Activated CD4-positive, alpha-beta memory T cell treated with anti-CD3 and anti-CD28 coated beads, Interleukin-2, amount 10 ng/mL, durations not matched to agents 7 days and 5 days (primary cell): Measurements from ENCODE around the gene RPF1. TPM values are rescaled to one million over a fixed set of nuclear protein-coding genes. Genes with fewer than 3 reads are reported as not detected.

Experiments
- CTCF ChIA-PET: fragments of 350-600 bp; sonication (Branson Sonifier 250); formaldehyde crosslinking; loops from one replicate; lab custom pipeline; 2021; ENCODE audit warnings: antibody characterized with exemption, inconsistent platforms; lab: Charles Lee
- POLR2A ChIA-PET: fragments of 350-600 bp; sonication (Branson Sonifier 250); formaldehyde crosslinking; loops from one replicate; lab custom pipeline; 2021; ENCODE audit warnings: antibody characterized with exemption; lab: Charles Lee
- DNase-seq: peaks from one replicate; pipeline ENCODE4 v3.0.0-alpha.2; 2020
- H3K27ac Mint-ChIP-seq: one replicate; pipeline ENCODE4 v1.8.0; 2021; ENCODE audit warnings: mild to moderate bottlenecking, mixed read lengths
- H3K27me3 Mint-ChIP-seq: one replicate; pipeline ENCODE4 v1.8.0; 2021; ENCODE audit warnings: mixed read lengths
- H3K36me3 Mint-ChIP-seq: one replicate; pipeline ENCODE4 v1.8.0; 2021; ENCODE audit warnings: low read depth, mixed read lengths
- H3K4me1 Mint-ChIP-seq: one replicate; pipeline ENCODE4 v1.8.0; 2021; ENCODE audit warnings: mixed read lengths
- H3K4me3 Mint-ChIP-seq: one replicate; pipeline ENCODE4 v1.8.0; 2021; ENCODE audit warnings: mild to moderate bottlenecking, mixed read lengths
- H3K9me3 Mint-ChIP-seq: one replicate; pipeline ENCODE4 v1.8.0; 2021; ENCODE audit warnings: mixed read lengths
- total RNA-seq, 2 experiments: library from RNA; stranded (reverse); gene quantifications; one replicate each; pipeline ENCODE4 v1.2.3, GENCODE V29; 2021

RPF1 gene
- total RNA-seq, 2 experiments from 2014 or later: 37.8 to 39.7 TPM

- ChIA-PET CTCF (interaction anchor here (0.7 to 1.4 kb wide), 4 partner anchors 10 to 272 kb away, joined by 3 to 5 read pairs (median 4); no protein-coding TSS in a partner anchor), POLR2A (interaction anchor here (2.5 kb wide), 1 partner anchor 63 kb away, joined by 21 read pairs; the partner anchor contains the start of gene CTBS)
- DNase-seq: no peak
- Mint-ChIP-seq H3K27ac (no peak overlapping the region), H3K4me1 (peaks cover 9% of the 10 kb centered on the region), H3K27me3 (no peaks in the 10 kb centered on the region), H3K9me3 (peaks cover 14% of the 10 kb centered on the region), H3K4me3 (no peak overlapping the region), H3K36me3 (peaks cover 32% of the 10 kb centered on the region)
Measured at GRCh38 chr1:84510668-84511067, 31.6 kb downstream of the RPF1 start.

DNA sequence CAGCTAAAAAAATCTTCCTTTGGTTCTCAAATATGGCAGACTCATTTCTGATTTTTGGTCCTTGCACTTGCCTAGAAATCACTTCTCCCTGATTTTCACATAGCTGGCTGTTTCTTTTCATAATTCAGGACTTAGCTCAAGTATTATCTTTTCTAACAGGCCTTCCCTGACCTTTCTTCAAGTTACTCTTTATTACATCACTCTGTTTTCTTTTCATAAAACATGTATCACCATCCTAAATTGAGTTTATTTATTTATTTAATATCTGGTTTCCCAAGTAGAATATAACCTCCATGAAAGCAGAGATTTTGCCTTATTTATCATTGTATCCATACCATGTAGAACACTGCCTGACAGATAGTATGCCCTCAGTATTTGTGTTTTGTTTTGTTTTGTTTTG is 45.5 kb downstream of the RPF1 start:
- no peak for DNase-seq
- H3K27me3 Mint-ChIP-seq: no peaks in the 10 kb centered on the region
- CTCF ChIA-PET: no interaction called here
- H3K27ac Mint-ChIP-seq: no peak overlapping the region
- POLR2A ChIA-PET: no interaction called here
- no peak overlapping the region for H3K4me3 Mint-ChIP-seq
- no peaks in the 10 kb centered on the region for H3K9me3 Mint-ChIP-seq
- H3K36me3 Mint-ChIP-seq: peaks cover 3% of the 10 kb centered on the region
- no peaks in the 10 kb centered on the region for H3K4me1 Mint-ChIP-seq

- Mint-ChIP-seq H3K27me3 (no peaks in the 10 kb centered on the region), H3K4me3 (no peak overlapping the region), H3K4me1 (no peaks in the 10 kb centered on the region), H3K27ac (no peak overlapping the region), H3K9me3 (no peaks in the 10 kb centered on the region), H3K36me3 (peaks cover 3% of the 10 kb centered on the region)
- no peak for DNase-seq
- CTCF ChIA-PET: no interaction called here
- POLR2A ChIA-PET: interaction anchor here (2.7 kb wide), 1 partner anchor 20 kb away, joined by 8 read pairs; the partner anchor contains the start of genes GNG5 and SPATA1
Measured at GRCh38 chr1:84525779-84526178, 46.7 kb downstream of the RPF1 start.

DNA sequence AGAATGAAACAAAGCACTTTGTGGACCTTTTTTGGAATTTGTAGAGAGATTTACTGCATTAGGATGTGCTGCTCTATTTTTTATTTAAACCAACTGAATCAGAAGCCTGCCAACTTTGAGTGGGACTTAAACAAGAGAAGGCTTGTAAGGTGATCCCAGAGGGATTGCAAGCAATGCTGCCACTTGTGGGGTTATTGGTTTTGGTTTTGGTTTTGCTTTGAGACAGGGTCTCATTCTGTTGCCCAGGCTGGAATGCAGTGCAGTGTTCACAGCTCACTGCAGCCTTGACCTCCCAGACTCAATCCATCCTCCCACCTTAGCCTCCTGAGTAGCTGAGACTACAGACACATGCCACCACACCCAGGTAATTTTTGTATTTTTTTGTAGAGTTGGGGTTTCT is 59.5 kb downstream of the RPF1 start:
- ChIA-PET CTCF (interaction anchor here (1.2 kb wide), 1 partner anchor 97 kb away, joined by 3 read pairs; no protein-coding TSS in a partner anchor), POLR2A (no interaction called here)
- Mint-ChIP-seq H3K27ac (no peak overlapping the region), H3K36me3 (peaks cover 31% of the 10 kb centered on the region), H3K4me1 (peaks cover 25% of the 10 kb centered on the region), H3K9me3 (no peaks in the 10 kb centered on the region), H3K4me3 (no peak overlapping the region), H3K27me3 (no peaks in the 10 kb centered on the region)
- no peak for DNase-seq

DNA sequence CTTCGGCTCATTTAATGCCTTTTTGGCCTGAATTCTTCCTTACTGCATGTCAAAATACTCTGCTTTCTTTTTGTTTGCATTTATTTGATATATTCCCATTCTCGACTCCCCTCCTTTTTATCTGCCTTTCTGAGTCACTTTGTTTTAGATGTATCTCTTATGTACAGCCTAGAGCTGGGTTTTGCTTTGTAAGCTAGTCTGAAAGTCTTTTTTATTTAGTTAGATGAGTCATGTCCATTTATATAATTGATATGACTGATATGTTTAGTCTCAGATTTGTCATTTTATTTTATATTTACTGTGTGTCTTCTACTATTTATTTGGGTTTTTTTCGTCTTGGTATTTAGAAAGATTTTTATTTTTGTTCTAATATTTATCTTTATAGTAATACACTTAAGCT is 60.9 kb downstream of the RPF1 start:
- H3K4me3 Mint-ChIP-seq: no peak overlapping the region
- H3K4me1 Mint-ChIP-seq: peaks cover 26% of the 10 kb centered on the region
- ChIA-PET CTCF (interaction anchor here (1.8 kb wide), 1 partner anchor 98 kb away, joined by 5 read pairs; no protein-coding TSS in a partner anchor), POLR2A (interaction anchor here (1.1 kb wide), 1 partner anchor 34 kb away, joined by 3 read pairs; no protein-coding TSS in a partner anchor)
- no peaks in the 10 kb centered on the region for H3K27me3 Mint-ChIP-seq
- no peaks in the 10 kb centered on the region for H3K9me3 Mint-ChIP-seq
- H3K27ac Mint-ChIP-seq: no peak overlapping the region
- H3K36me3 Mint-ChIP-seq: peaks cover 34% of the 10 kb centered on the region
- DNase-seq: no peak

- Mint-ChIP-seq H3K9me3 (no peaks in the 10 kb centered on the region), H3K4me1 (peaks cover 25% of the 10 kb centered on the region), H3K27me3 (no peaks in the 10 kb centered on the region), H3K36me3 (peaks cover 32% of the 10 kb centered on the region), H3K27ac (no peak overlapping the region), H3K4me3 (no peak overlapping the region)
- CTCF ChIA-PET: interaction anchor here (1.8 kb wide), 1 partner anchor 99 kb away, joined by 5 read pairs; no protein-coding TSS in a partner anchor
- no peak for DNase-seq
- POLR2A ChIA-PET: interaction anchor here (1.1 kb wide), 1 partner anchor 33 kb away, joined by 3 read pairs; no protein-coding TSS in a partner anchor
Measured at GRCh38 chr1:84540759-84541158, 61.7 kb downstream of the RPF1 start.

DNA sequence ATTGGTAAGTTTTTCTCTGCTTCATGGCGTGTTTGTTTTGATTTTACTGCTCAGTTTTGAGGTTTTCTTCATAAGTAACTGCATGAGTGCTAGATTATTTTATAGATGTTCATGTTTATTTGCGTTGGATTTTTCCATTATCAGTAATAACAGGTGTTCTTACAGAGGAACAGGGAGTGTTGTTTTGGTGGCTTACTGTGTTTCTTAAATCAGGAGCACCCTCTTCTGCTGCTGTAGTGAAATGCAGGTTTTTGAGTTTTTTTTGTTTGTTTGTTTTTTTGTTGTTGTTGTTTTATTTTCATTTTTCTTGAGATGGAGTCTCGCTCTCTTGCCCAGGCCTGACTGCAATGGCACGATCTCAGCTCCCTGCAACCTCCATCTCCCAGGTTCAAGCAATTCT is 62.6 kb downstream of the RPF1 start:
- no peak overlapping the region for H3K4me3 Mint-ChIP-seq
- peaks cover 34% of the 10 kb centered on the region for H3K36me3 Mint-ChIP-seq
- H3K9me3 Mint-ChIP-seq: no peaks in the 10 kb centered on the region
- ChIA-PET CTCF (interaction anchor here (1.5 to 1.7 kb wide), 2 partner anchors 8 to 99 kb away, joined by 4 to 6 read pairs; no protein-coding TSS in a partner anchor), POLR2A (interaction anchor here (1.0 kb wide), 1 partner anchor 32 kb away, joined by 4 read pairs; the partner anchor contains the start of gene CTBS)
- no peak for DNase-seq
- H3K27me3 Mint-ChIP-seq: no peaks in the 10 kb centered on the region
- no peak overlapping the region for H3K27ac Mint-ChIP-seq
- H3K4me1 Mint-ChIP-seq: peaks cover 24% of the 10 kb centered on the region

Other genes starting within 250 kb of the RPF1 start
- under 1 TPM in 1 of 2 experiments, not detected in 1; 0.28 TPM for gene SAMD13, start 177.6 kb upstream of the RPF1 start, total RNA-seq
- not detected for gene DNASE2B, start 80.8 kb upstream of the RPF1 start, total RNA-seq
- 1 to 10 TPM; 4.0 to 4.7 TPM for gene SPATA1, start 27.1 kb downstream of the RPF1 start, total RNA-seq
- 100 to 1,000 TPM; 122 to 127 TPM for gene GNG5, start 27.3 kb downstream of the RPF1 start, total RNA-seq
- 10 to 100 TPM; 27.2 to 28.1 TPM for gene CTBS, start 95.2 kb downstream of the RPF1 start, total RNA-seq
- 10 to 100 TPM; 16.8 to 18.8 TPM for gene SSX2IP, start 211.2 kb downstream of the RPF1 start, total RNA-seq